Heart left ventricle (tissue), 13 donors: ENCODE results near the gene LDHAL6B.

ENCODE experiments used
- CTCF ChIP-seq, 12 donors: fragments of 200-600 bp; sonication (generic) in 4 of 12; IDR thresholded peaks; one replicate each; pipeline versions ENCODE4 v1.5.0 to v1.8.0; 2018 to 2022; ENCODE audit warnings: antibody characterized with exemption in 12 of 12, mild to moderate bottlenecking in 5 of 12
- POLR2A ChIP-seq, 2 donors: fragments of 450-650 bp; IDR thresholded peaks; one replicate each; pipeline ENCODE4 v1.6.1; 2017; ENCODE audit warnings: antibody characterized with exemption in 2 of 2, mild to moderate bottlenecking in 2 of 2, moderate library complexity in 2 of 2
- donor health status: ischemic (EF 13 %, LVEDD 7.1; RV severe dilation, severe dysfunction).
- donor health status: DM: no; HTN: yes; CAD: no.
- donor health status: DM: no; HTN: no; CAD: no.
- donor health status: ischemic (EF 25% LVEDD 6.9; RV normal size, moderate dysfunction).
- donor health status: ischemic (EF 25% LVEDD 5.7; RV mildly dilated, moderate dysfunction).
- donor health status: ischemic (EF 35%, LVEDD 5.7; RV mildly dilated, moderate dysfunction).
- donor health status: nonischemic (EF 11% LVEDD 7.7; RV severe dilation, severe dysfunction).
- donor health status: DM: yes; HTN: yes; CAD: no.
- donor health status: PGD.
- donor health status: ischemic (EF 29% LVEDD 5.4; RV normal size, mild dysfunction).
- donor health status: nonischemic (EF 23%, LVEDD 6.1; RV moderate dilation, normal function).

- TF ChIP-seq CTCF (IDR thresholded peaks at IDR 0.05) = no peak
- no peak for TF ChIP-seq POLR2A (IDR thresholded peaks at IDR 0.05)
These were observed 11.3 kb downstream of the LDHAL6B start for GRCh38 chr15:59217876-59218498.
